CD14-positive monocyte (primary cell): ENCODE data around the gene WDR49. TPM values are rescaled to one million over a fixed set of nuclear protein-coding genes. Genes with fewer than 3 reads are reported as not detected.

Source experiments
- DNase-seq, 3 donors: peaks; one replicate each; pipeline ENCODE4 v3.0.0-alpha.2; 2011 to 2022
- H2AFZ ChIP-seq: 2 replicates; pipeline ENCODE4 v1.6.0; 2012; ENCODE audit warnings: mild to moderate bottlenecking, low read depth, low read length, inconsistent platforms; ENCODE audit not compliant: insufficient read depth, poor library complexity, severe bottlenecking
- H3K27ac ChIP-seq, 2 donors: 1 replicate in 1 of 2; 2 replicates in 1 of 2; pipeline ENCODE4 v1.5.1; 2012 to 2013; ENCODE audit warnings: low read length in 2 of 2, control low read depth in 1 of 2, inconsistent platforms in 1 of 2, low read depth in 1 of 2, mild to moderate bottlenecking in 1 of 2
- H3K27me3 ChIP-seq, 2 donors: one replicate each; pipeline versions ENCODE4 v1.6.0 to v1.6.1; 2011 to 2013; ENCODE audit warnings: low read length in 2 of 2; ENCODE audit not compliant: control insufficient read depth in 2 of 2, insufficient read depth in 2 of 2
- H3K36me3 ChIP-seq, 2 donors: replicated peaks in 1 of 2; 1 replicate in 1 of 2; 2 replicates in 1 of 2; pipeline versions ENCODE4 v1.5.1 to v1.6.1; 2012 to 2013; ENCODE audit warnings: low read length in 2 of 2, control low read depth in 1 of 2, inconsistent platforms in 1 of 2, mild to moderate bottlenecking in 1 of 2; ENCODE audit not compliant: insufficient read depth in 2 of 2, control insufficient read depth in 1 of 2
- H3K4me1 ChIP-seq, 2 donors: 1 replicate in 1 of 2; 2 replicates in 1 of 2; pipeline versions ENCODE4 v1.5.1 to v1.6.1; 2012 to 2013; ENCODE audit warnings: low read length in 2 of 2, control low read depth in 1 of 2, inconsistent platforms in 1 of 2, mild to moderate bottlenecking in 1 of 2, moderate library complexity in 1 of 2; ENCODE audit not compliant: insufficient read depth in 2 of 2, control insufficient read depth in 1 of 2
- H3K4me2 ChIP-seq: replicated peaks from 2 replicates; pipeline ENCODE3; 2012; ENCODE audit warnings: low read length, moderate library complexity, mild to moderate bottlenecking; ENCODE audit not compliant: poor library complexity, severe bottlenecking; ENCODE audit errors: extremely low read depth
- H3K4me3 ChIP-seq, 3 experiments: fragments of 200-600 bp in 1 of 3; sonication (generic) in 1 of 3; replicated peaks in 1 of 3; 1 replicate in 2 of 3; 2 replicates in 1 of 3; pipeline ENCODE4 v1.5.1; 2011 to 2013; ENCODE audit warnings: low read length in 3 of 3, mild to moderate bottlenecking in 3 of 3, control low read depth in 2 of 3, low read depth in 2 of 3, inconsistent platforms in 1 of 3, moderate library complexity in 1 of 3
- H3K79me2 ChIP-seq: 2 replicates; pipeline ENCODE4 v1.6.0; 2012; ENCODE audit warnings: mild to moderate bottlenecking, control low read depth, inconsistent platforms, low read length, moderate library complexity; ENCODE audit not compliant: insufficient read depth
- H3K9ac ChIP-seq: 2 replicates; pipeline ENCODE4 v1.6.0; 2017; ENCODE audit warnings: low read length, mild to moderate bottlenecking; ENCODE audit not compliant: insufficient read depth, poor library complexity, severe bottlenecking
- H3K9me3 ChIP-seq, 2 donors: replicated peaks in 1 of 2; 1 replicate in 1 of 2; 2 replicates in 1 of 2; pipeline versions ENCODE4 v1.5.1 to v1.6.1; 2012 to 2013; ENCODE audit warnings: low read length in 2 of 2, control low read depth in 1 of 2; ENCODE audit not compliant: control insufficient read depth in 1 of 2, insufficient read depth in 1 of 2
- H4K20me1 ChIP-seq: 2 replicates; pipeline ENCODE4 v1.6.0; 2012; ENCODE audit warnings: mild to moderate bottlenecking, low read length, control low read depth, moderate library complexity; ENCODE audit not compliant: insufficient read depth
- H3K27ac Mint-ChIP-seq, 7 donors: one replicate each; pipeline ENCODE4 v1.8.0; 2020; ENCODE audit warnings: mild to moderate bottlenecking in 7 of 7, mixed read lengths in 7 of 7, moderate library complexity in 6 of 7, inconsistent platforms in 2 of 7
- H3K27me3 Mint-ChIP-seq, 3 donors: one replicate each; pipeline ENCODE4 v1.8.0; 2021 to 2022; ENCODE audit warnings: low read depth in 3 of 3, mild to moderate bottlenecking in 3 of 3, mixed read lengths in 3 of 3, moderate library complexity in 3 of 3, inconsistent platforms in 1 of 3
- H3K36me3 Mint-ChIP-seq, 2 donors: one replicate each; pipeline ENCODE4 v1.8.0; 2020; ENCODE audit warnings: mixed read lengths in 2 of 2, inconsistent platforms in 1 of 2, mild to moderate bottlenecking in 1 of 2
- H3K4me1 Mint-ChIP-seq: one replicate; pipeline ENCODE4 v1.8.0; 2020; ENCODE audit warnings: mild to moderate bottlenecking, mixed read lengths
- H3K4me3 Mint-ChIP-seq, 2 donors: one replicate each; pipeline ENCODE4 v1.8.0; 2020; ENCODE audit warnings: mild to moderate bottlenecking in 2 of 2, mixed read lengths in 2 of 2, moderate library complexity in 1 of 2
- H3K9me3 Mint-ChIP-seq, 7 donors: one replicate each; pipeline ENCODE4 v1.8.0; 2020 to 2022; ENCODE audit warnings: mixed read lengths in 7 of 7, mild to moderate bottlenecking in 6 of 7, moderate library complexity in 6 of 7, inconsistent platforms in 2 of 7
- CTCF ChIP-seq: fragments of 200-600 bp; IDR thresholded peaks from one replicate; pipeline ENCODE4 v1.8.0; 2022; ENCODE audit warnings: antibody characterized with exemption, mild to moderate bottlenecking
- WGBS: methylation state at CpG from one replicate; pipeline ENCODE4 v1.1.5; 2013; ENCODE audit warnings: missing lambda C conversion rate; ENCODE audit not compliant: insufficient coverage; 5-methylcytosine and 5-hydroxymethylcytosine counted together
- intact Hi-C, 2 donors: fragments of 100-400 bp; cut with micrococcal nuclease; formaldehyde crosslinking; loops; one replicate each; pipeline versions ENCODE4 v1.15.0 to v1.15.1; 2023
- polyA plus RNA-seq, 3 donors: library from polyadenylated mRNA; depleted of rRNA in 1 of 3; unstranded in 2 of 3; stranded (reverse) in 1 of 3; fragments of 300-500 nt in 2 of 3; fragments of >200 nt in 1 of 3; fragmentation: Illumina TruSeq in 2 of 3; gene quantifications; 1 replicate in 2 of 3; 2 replicates in 1 of 3; pipeline ENCODE4 v1.2.3, GENCODE V29; 2012 to 2021

The WDR49 gene
- polyA plus RNA-seq, 3 donors: 1.1 to 5.0 (median 4.2) TPM

- no peaks in the 10 kb centered on the region for H4K20me1 ChIP-seq
- no peak for TF ChIP-seq CTCF
- H3K27me3 ChIP-seq: no peaks in the 10 kb centered on the region
- H3K79me2 ChIP-seq: no peaks in the 10 kb centered on the region
- H3K9me3 Mint-ChIP-seq: peaks cover 0 to 11% (median 2%) of the 10 kb centered on the region in 7 donors
- peaks cover 11% of the 10 kb centered on the region for H3K4me1 Mint-ChIP-seq
- no CpG with 5 or more reads among the region's 1 CpG for WGBS
- H3K4me3 ChIP-seq: no peak overlapping the region
- H3K4me2 ChIP-seq: no peak overlapping the region
- H3K27ac ChIP-seq: no peak overlapping the region
- no peaks in the 10 kb centered on the region for H3K9me3 ChIP-seq
- peaks cover 0 to 4% of the 10 kb centered on the region in 2 donors for H3K4me1 ChIP-seq
- H3K9ac ChIP-seq: no peak overlapping the region
- intact Hi-C loops: no loop called here
- no peak for DNase-seq
- peaks cover 2 to 6% of the 10 kb centered on the region in 2 donors for H3K36me3 Mint-ChIP-seq
- no peak overlapping the region for H2AFZ ChIP-seq
- no peak overlapping the region for H3K27ac Mint-ChIP-seq
- no peaks in the 10 kb centered on the region for H3K36me3 ChIP-seq
- H3K4me3 Mint-ChIP-seq: no peak overlapping the region
- no peaks in the 10 kb centered on the region for H3K27me3 Mint-ChIP-seq
Observed at GRCh38 chr3:167489571-167489970, 164.2 kb downstream of the WDR49 start.

GRCh38 chr3:167487556-167487955, 166.2 kb downstream of the WDR49 start:
- H4K20me1 ChIP-seq: no peaks in the 10 kb centered on the region
- Mint-ChIP-seq H3K27me3 (no peaks in the 10 kb centered on the region), H3K9me3 (peaks cover 0 to 11% (median 2%) of the 10 kb centered on the region in 7 donors), H3K27ac (no peak overlapping the region), H3K4me1 (peaks cover 17% of the 10 kb centered on the region), H3K4me3 (no peak overlapping the region), H3K36me3 (peaks cover 4 to 9% of the 10 kb centered on the region in 2 donors)
- H3K79me2 ChIP-seq: no peaks in the 10 kb centered on the region
- no peaks in the 10 kb centered on the region for H3K36me3 ChIP-seq
- H3K9ac ChIP-seq: no peak overlapping the region
- DNase-seq: no peak
- no peak overlapping the region for H3K4me2 ChIP-seq
- no CpG with 5 or more reads among the region's 3 CpGs for WGBS
- H3K4me1 ChIP-seq: peaks cover 0 to 4% of the 10 kb centered on the region in 2 donors
- intact Hi-C loops: no loop called here
- no peak overlapping the region for H2AFZ ChIP-seq
- TF ChIP-seq CTCF: no peak
- H3K4me3 ChIP-seq: no peak overlapping the region
- no peaks in the 10 kb centered on the region for H3K9me3 ChIP-seq
- no peaks in the 10 kb centered on the region for H3K27me3 ChIP-seq
- no peak overlapping the region for H3K27ac ChIP-seq
